GM23338 (cell line): ENCODE results near the gene SH3BP2. TPM values are rescaled to one million over a fixed set of nuclear protein-coding genes. Genes with fewer than 3 reads are reported as not detected.

Experiments used
- ATAC-seq: fragments of 200-7000 bp; cut with Tn5 transposase; 3 replicates; pipeline ENCODE4 v1.9.1; 2020
- DNase-seq: peaks from one replicate; pipeline ENCODE4 v3.0.0-alpha.2; 2015; ENCODE audit warnings: low spot score
- H2AFZ ChIP-seq: fragments of 200-600 bp; sonication (generic); 2 replicates; pipeline ENCODE4 v1.8.0; 2016; ENCODE audit warnings: antibody characterized with exemption, mild to moderate bottlenecking, moderate library complexity
- H3F3A ChIP-seq: fragments of 200-600 bp; sonication (generic); replicated peaks from 2 replicates; pipeline ENCODE4 v1.8.0; 2017; ENCODE audit warnings: antibody characterized with exemption, mixed run types, low read depth
- H3K27ac ChIP-seq: fragments of 200-600 bp; sonication (generic); 2 replicates; pipeline ENCODE4 v1.6.1; 2016; ENCODE audit warnings: low read depth
- H3K27me3 ChIP-seq: fragments of 200-600 bp; sonication (generic); 2 replicates; pipeline ENCODE4 v1.8.0; 2016; ENCODE audit warnings: mild to moderate bottlenecking, mixed run types, moderate library complexity; ENCODE audit not compliant: insufficient read depth
- H3K36me3 ChIP-seq: fragments of 200-600 bp; sonication (generic); 2 replicates; pipeline ENCODE4 v1.8.0; 2016; ENCODE audit warnings: mild to moderate bottlenecking; ENCODE audit not compliant: insufficient read depth
- H3K4me1 ChIP-seq: fragments of 200-600 bp; sonication (generic); 2 replicates; pipeline ENCODE4 v1.8.0; 2016; ENCODE audit warnings: mild to moderate bottlenecking, moderate library complexity; ENCODE audit not compliant: insufficient read depth
- H3K4me2 ChIP-seq: fragments of 200-600 bp; sonication (generic); 2 replicates; pipeline ENCODE4 v1.7.1; 2017; ENCODE audit warnings: mixed run types
- H3K4me3 ChIP-seq: fragments of 200-600 bp; sonication (generic); 2 replicates; pipeline ENCODE4 v1.6.1; 2016; ENCODE audit warnings: mixed run types
- H3K79me2 ChIP-seq: fragments of 200-600 bp; sonication (generic); replicated peaks from 2 replicates; pipeline ENCODE4 v1.8.0; 2017; ENCODE audit warnings: mild to moderate bottlenecking; ENCODE audit not compliant: insufficient read depth
- H3K9me2 ChIP-seq: fragments of 200-600 bp; sonication (generic); 2 replicates; pipeline ENCODE4 v1.8.0; 2017; ENCODE audit not compliant: insufficient read depth
- H4K20me1 ChIP-seq: fragments of 200-600 bp; sonication (generic); replicated peaks from 2 replicates; pipeline ENCODE4 v1.8.0; 2017; ENCODE audit warnings: mild to moderate bottlenecking; ENCODE audit not compliant: insufficient read depth
- H3K27ac Mint-ChIP-seq: 2 replicates; pipeline ENCODE4 v1.8.0; 2020; ENCODE audit warnings: inconsistent platforms, mild to moderate bottlenecking, moderate library complexity, mixed read lengths
- H3K27me3 Mint-ChIP-seq: 3 replicates; pipeline ENCODE4 v1.8.0; 2022; ENCODE audit warnings: low read depth, mild to moderate bottlenecking, moderate library complexity, mixed read lengths, inconsistent platforms; ENCODE audit not compliant: insufficient read depth, poor library complexity
- H3K36me3 Mint-ChIP-seq: 3 replicates; pipeline ENCODE4 v1.8.0; 2021; ENCODE audit warnings: low read depth, mild to moderate bottlenecking, inconsistent platforms, moderate library complexity, mixed read lengths
- H3K4me1 Mint-ChIP-seq: 3 replicates; pipeline ENCODE4 v1.8.0; 2020; ENCODE audit warnings: mild to moderate bottlenecking, inconsistent platforms, mixed read lengths
- H3K4me3 Mint-ChIP-seq: 3 replicates; pipeline ENCODE4 v1.8.0; 2021; ENCODE audit warnings: moderate library complexity, mild to moderate bottlenecking, inconsistent platforms, mixed read lengths
- H3K9me3 Mint-ChIP-seq: 3 replicates; pipeline ENCODE4 v1.8.0; 2020; ENCODE audit warnings: moderate library complexity, mild to moderate bottlenecking, inconsistent platforms, mixed read lengths
- CREB1 ChIP-seq: fragments of 250-450 bp; sonication (Bioruptor Pico); IDR thresholded peaks from 2 replicates; pipeline ENCODE4 v1.5.0; 2020; ENCODE audit warnings: low read depth, mild to moderate bottlenecking, moderate library complexity
- CTCF ChIP-seq, 2 experiments: fragments of 200-600 bp in 1 of 2; sonication (generic) in 1 of 2; conservative IDR thresholded peaks; 2 replicates each; pipeline versions ENCODE4 v1.5.1 to v1.6.1; 2016 to 2017; ENCODE audit warnings: antibody characterized with exemption in 2 of 2, low read depth in 2 of 2, mild to moderate bottlenecking in 2 of 2, moderate library complexity in 1 of 2
- ETS1 ChIP-seq: IDR thresholded peaks from 2 replicates; pipeline ENCODE4 v1.6.1; 2016; ENCODE audit warnings: antibody characterized with exemption
- EZH2 ChIP-seq: fragments of 200-600 bp; sonication (generic); IDR thresholded peaks from one replicate; pipeline ENCODE4 v1.8.0; 2017; ENCODE audit warnings: antibody characterized with exemption, mild to moderate bottlenecking, low read depth; ENCODE audit not compliant: unreplicated experiment
- EZH2phosphoT487 ChIP-seq: fragments of 200-600 bp; sonication (generic); IDR thresholded peaks from one replicate; pipeline ENCODE4 v1.8.1; 2018; ENCODE audit warnings: antibody characterized with exemption; ENCODE audit not compliant: unreplicated experiment
- JUNB ChIP-seq: IDR thresholded peaks from one replicate; pipeline ENCODE4 v1.6.1; 2016; ENCODE audit warnings: antibody characterized with exemption; ENCODE audit not compliant: unreplicated experiment
- NANOG ChIP-seq: IDR thresholded peaks from 2 replicates; pipeline ENCODE4 v1.6.1; 2016; ENCODE audit warnings: antibody characterized with exemption, borderline replicate concordance
- REST ChIP-seq: IDR thresholded peaks from one replicate; pipeline ENCODE4 v1.6.1; 2018; ENCODE audit warnings: antibody characterized with exemption; ENCODE audit not compliant: unreplicated experiment
- STAT1 ChIP-seq: IDR thresholded peaks from one replicate; pipeline ENCODE4 v1.6.1; 2016; ENCODE audit warnings: antibody characterized with exemption; ENCODE audit not compliant: unreplicated experiment
- ZNF114 ChIP-seq: fragments of 250-450 bp; sonication (Bioruptor Pico); IDR thresholded peaks from 2 replicates; pipeline ENCODE4 v1.5.0; 2020; ENCODE audit warnings: mild to moderate bottlenecking, moderate library complexity
- ZNF331 ChIP-seq: fragments of 250-450 bp; sonication (Bioruptor Pico); IDR thresholded peaks from 2 replicates; pipeline ENCODE4 v1.5.0; 2020; ENCODE audit warnings: low read depth, mild to moderate bottlenecking, moderate library complexity
- polyA plus RNA-seq: library from polyadenylated mRNA; unstranded; fragments of >200 nt; fragmentation: Nextera tagmentation; extraction: Ambion mirVana; gene quantifications from 2 replicates; pipeline ENCODE4 v1.2.1, GENCODE V29; 2016
- total RNA-seq: library from RNA; depleted of rRNA; stranded (reverse); fragments of >200 nt; shearing (Covaris generic); gene quantifications from 2 replicates; pipeline ENCODE4 v1.2.3, GENCODE V29; 2014

Gene SH3BP2
- total and polyA plus RNA-seq, 2 experiments from 2014 or later, result 15.2 to 43.9 TPM

- no peak overlapping the region for H3K4me3 Mint-ChIP-seq
- H3F3A ChIP-seq, result peaks cover 14% of the 10 kb centered on the region; the same call in 1 of the 2 replicates
- TF ChIP-seq STAT1, result no peak
- TF ChIP-seq ZNF114 (CRISPR knock-in tag), result no peak
- no peak for TF ChIP-seq JUNB
- no peak for TF ChIP-seq EZH2phosphoT487
- no peak for TF ChIP-seq EZH2
- no peak for TF ChIP-seq CREB1 (CRISPR knock-in tag)
- no peak for TF ChIP-seq ETS1
- TF ChIP-seq ZNF331, result no peak
- no peak for TF ChIP-seq REST
- TF ChIP-seq NANOG, result no peak
- H3K27ac ChIP-seq, result no peak overlapping the region
- H3K36me3 ChIP-seq, result no peaks in the 10 kb centered on the region
- H3K36me3 Mint-ChIP-seq, result peaks cover 2% of the 10 kb centered on the region; the same call in 1 of the 3 replicates
- H3K4me1 Mint-ChIP-seq, result peaks cover 25% of the 10 kb centered on the region
- H3K9me3 Mint-ChIP-seq, result peaks cover 6% of the 10 kb centered on the region
- no peak overlapping the region for H3K4me3 ChIP-seq
- DNase-seq, result no peak
- H4K20me1 ChIP-seq, result no peaks in the 10 kb centered on the region
- H3K27ac Mint-ChIP-seq, result no peak overlapping the region
- H3K9me2 ChIP-seq, result no peaks in the 10 kb centered on the region
- H3K27me3 ChIP-seq, result no peaks in the 10 kb centered on the region
- no peaks in the 10 kb centered on the region for H3K79me2 ChIP-seq
- H3K27me3 Mint-ChIP-seq, result no peaks in the 10 kb centered on the region
- no peak overlapping the region for H3K4me2 ChIP-seq
- no peak for ATAC-seq
- peaks cover 22% of the 10 kb centered on the region for H3K4me1 ChIP-seq
- no peak overlapping the region for H2AFZ ChIP-seq
These were observed 11.0 kb upstream of the SH3BP2 start for GRCh38 chr4:2781911-2782310.

GRCh38 chr4:2783790-2784189, 9.1 kb upstream of the SH3BP2 start:
- no peaks in the 10 kb centered on the region for H3K27me3 ChIP-seq
- no peak overlapping the region for H3K4me2 ChIP-seq
- no peaks in the 10 kb centered on the region for H3K79me2 ChIP-seq
- H2AFZ ChIP-seq, result no peak overlapping the region
- H3K4me1 ChIP-seq, result peaks cover 9% of the 10 kb centered on the region
- Mint-ChIP-seq H3K4me1 (peaks cover 18% of the 10 kb centered on the region), H3K27ac (no peak overlapping the region), H3K4me3 (no peak overlapping the region), H3K9me3 (peaks cover 6% of the 10 kb centered on the region; the same call in 2 of the 3 replicates), H3K27me3 (peaks cover 2% of the 10 kb centered on the region), H3K36me3 (peaks cover 2% of the 10 kb centered on the region; the same call in 1 of the 3 replicates)
- no peaks in the 10 kb centered on the region for H4K20me1 ChIP-seq
- no peak overlapping the region for H3K4me3 ChIP-seq
- DNase-seq (no peak), ATAC-seq (no peak)
- H3F3A ChIP-seq, result peaks cover 14% of the 10 kb centered on the region; the same call in 1 of the 2 replicates
- no peaks in the 10 kb centered on the region for H3K9me2 ChIP-seq
- H3K36me3 ChIP-seq, result no peaks in the 10 kb centered on the region
- H3K27ac ChIP-seq, result no peak overlapping the region
- TF ChIP-seq CREB1 (CRISPR knock-in tag) (no peak), EZH2phosphoT487 (no peak), ZNF114 (CRISPR knock-in tag) (no peak), REST (no peak), CTCF (conservative IDR thresholded peaks at IDR 0.05; ENCODE audit: low read depth in 2 of 2) (no peak), JUNB (no peak), EZH2 (no peak), ETS1 (no peak), NANOG (no peak)
